ENCODE measurements around the gene TMEM63B.

Gene TMEM63B

DNA sequence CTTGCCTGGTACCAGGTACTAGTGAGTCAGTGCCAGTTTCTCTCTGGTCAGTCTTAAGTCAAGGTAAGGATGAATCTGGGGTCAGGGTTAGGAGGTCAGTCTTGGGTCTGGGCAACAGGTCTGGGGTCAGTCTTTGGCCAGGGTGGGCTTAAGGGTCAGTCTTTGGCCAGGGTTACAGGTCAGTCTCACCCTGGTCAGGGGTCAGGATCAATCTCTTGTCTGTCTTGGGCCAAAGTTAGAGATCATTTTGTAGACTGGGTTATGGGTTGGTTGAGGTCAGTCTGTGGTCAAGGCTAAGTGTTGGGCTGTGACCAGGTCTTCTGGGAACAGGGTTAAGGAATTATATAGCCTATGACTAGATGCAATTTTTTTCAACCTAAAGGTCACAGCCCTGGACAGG is 18.5 kb downstream of the TMEM63B start:
- no peak for DNase-seq

DNA sequence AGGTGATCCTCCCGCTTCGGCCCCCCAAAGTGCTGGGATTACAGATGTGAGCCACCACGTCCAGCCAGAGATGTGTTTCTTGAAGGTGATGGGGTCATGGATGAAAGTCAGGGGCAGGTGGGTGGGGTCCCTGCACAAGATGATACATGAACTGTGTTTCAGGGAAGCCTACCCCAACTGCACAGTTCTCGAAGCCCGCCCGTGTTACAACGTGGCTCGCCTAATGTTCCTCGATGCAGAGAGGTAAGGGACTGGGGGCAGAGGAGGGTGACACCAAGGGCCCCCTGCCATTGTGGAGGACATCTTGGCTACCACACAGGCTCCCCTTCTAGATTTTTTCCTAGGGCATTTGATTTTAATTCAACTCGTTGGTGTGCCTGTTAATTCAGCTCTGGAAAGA is 19.3 kb downstream of the TMEM63B start:
- no peak for DNase-seq

DNA sequence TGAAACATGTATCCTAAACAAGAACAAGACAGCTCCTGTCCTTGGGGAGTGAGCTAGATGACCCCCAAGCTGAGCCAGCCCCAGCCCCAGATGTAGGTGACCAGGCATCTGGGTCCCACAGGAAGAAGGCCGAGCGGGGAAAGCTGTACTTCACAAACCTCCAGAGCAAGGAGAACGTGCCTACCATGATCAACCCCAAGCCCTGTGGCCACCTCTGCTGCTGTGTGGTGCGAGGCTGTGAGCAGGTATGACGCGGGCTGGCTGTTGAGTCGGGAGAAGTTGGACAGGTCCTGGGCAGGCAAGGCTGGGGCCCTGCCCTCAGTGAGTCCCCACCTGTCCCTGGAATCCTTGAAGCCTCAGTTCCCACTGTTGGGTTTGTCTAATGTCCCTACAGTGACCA is 19.9 kb downstream of the TMEM63B start:
- DNase-seq = no peak

DNA sequence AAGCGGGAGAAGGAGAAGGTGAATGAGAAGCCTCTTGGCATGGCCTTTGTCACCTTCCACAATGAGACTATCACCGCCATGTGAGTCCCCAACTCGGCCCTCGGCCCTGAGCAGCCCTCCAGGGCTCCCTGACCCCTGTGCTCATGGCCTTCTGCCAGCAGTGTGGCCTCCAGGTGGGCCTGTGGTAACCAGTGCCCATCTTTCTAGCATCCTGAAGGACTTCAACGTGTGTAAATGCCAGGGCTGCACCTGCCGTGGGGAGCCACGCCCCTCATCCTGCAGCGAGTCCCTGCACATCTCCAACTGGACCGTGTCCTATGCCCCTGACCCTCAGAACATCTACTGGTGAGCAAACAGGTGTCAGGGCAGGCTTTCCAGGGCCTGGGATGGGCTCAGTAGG is 21.0 kb downstream of the TMEM63B start:
- DNase-seq = no peak

DNA sequence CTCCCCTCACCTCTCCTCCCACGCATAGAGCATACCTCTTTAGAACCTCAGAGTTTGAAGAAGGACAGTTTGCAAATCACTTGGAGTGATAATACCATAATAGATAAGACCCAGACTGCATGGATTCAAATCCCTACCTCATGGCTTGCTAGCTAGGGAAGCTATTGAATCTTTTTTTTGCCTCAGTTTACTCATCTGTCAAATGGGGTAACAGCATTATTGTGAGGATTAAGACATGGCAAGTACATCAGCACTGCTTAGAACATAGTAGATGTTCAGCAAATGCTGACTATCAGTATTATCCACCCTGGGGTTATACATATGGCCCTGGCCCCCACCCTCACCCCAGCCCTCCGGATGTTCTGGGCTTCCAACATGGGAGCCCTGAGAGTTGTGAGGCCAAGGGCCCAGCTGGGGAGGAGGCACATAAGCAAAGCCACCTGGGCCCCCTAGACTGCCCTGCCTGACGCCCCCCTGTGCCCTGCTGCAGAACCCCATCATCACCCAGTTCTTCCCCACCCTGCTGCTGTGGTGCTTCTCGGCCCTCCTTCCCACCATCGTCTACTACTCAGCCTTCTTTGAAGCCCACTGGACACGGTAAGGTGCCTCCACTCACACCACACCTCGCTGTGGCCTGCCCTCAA is 22.1 kb downstream of the TMEM63B start:
- DNase-seq = no peak

DNA sequence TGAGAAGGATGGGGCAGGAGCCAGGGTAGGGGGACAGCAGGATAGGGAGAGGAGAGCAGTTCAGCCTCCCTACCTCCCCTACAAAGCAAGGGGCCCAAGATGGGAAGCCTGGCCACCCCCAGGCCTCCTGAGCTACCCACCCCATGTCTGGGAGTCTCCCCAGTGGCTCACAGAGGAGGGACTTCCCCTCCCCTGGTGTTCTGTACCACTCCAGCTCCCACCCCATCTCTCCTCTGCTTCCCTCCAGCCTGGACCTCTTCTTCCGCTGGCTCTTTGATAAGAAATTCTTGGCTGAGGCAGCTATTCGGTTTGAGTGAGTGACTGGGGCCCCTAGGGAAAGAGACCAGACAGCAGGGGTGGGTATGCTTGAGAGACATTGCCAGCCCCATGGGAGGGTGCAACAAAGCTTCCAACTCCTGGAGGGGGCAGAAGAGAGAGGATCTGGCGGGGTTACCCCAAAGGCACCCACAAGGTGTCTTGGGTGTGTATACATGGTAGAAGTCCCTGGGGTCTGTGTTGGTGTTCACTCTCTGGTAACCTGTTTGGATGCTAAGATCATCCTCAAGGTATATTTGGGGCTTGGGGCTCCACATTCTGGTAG is 23.1 kb downstream of the TMEM63B start:
- no peak for DNase-seq

DNA sequence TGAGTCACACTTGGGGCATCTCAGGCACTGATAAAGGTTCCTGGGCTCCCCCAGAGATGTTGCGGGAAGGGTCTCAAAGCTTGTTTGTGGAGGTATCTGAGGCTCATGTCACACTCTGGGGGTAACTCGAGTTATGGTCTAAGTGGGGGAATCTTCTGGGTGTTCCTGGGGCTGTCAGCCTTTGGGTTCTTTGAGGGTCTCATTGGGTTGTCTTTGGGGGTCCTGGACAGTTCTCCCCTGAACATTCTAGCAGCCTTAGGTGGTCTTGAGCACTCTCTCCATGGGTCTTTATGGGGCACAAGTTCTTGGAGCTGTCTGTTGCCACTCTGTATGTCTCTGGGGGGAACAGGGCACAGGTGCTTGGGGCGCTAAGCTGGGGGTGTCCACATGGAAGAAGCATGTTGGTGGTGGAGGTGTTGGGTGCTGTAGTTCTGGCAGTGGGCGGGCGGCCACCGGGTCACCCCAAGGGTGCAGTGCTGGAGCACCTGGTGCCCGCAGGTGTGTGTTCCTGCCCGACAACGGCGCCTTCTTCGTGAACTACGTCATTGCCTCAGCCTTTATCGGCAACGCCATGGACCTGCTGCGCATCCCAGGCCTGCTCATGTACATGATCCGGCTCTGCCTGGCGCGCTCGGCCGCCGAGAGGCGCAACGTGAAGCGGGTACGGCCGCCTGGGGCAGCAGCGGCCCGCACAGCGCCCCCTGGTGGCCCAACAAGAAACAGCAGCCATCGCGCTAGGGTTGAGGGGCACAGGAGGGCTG is 24.2 kb downstream of the TMEM63B start:
- peak; percentile 30 for DNase-seq

DNA sequence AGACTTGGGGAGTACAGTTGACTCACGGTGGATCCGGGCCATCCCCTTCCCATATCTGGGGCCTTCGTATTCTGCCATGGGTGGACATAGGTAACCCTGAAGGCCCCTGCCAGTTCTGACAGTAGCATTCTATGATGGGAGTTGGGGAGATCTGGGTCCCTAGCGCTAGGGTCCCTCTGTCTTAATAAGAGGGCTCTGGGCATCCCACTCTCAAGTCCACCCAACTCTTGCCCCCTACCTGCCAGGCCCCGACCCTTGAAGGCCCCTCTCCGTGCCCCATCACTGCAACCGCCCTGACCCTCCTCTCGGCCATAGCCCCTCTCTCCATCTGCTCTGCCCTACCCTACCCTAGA is 24.7 kb downstream of the TMEM63B start:
- DNase-seq = no peak

DNA sequence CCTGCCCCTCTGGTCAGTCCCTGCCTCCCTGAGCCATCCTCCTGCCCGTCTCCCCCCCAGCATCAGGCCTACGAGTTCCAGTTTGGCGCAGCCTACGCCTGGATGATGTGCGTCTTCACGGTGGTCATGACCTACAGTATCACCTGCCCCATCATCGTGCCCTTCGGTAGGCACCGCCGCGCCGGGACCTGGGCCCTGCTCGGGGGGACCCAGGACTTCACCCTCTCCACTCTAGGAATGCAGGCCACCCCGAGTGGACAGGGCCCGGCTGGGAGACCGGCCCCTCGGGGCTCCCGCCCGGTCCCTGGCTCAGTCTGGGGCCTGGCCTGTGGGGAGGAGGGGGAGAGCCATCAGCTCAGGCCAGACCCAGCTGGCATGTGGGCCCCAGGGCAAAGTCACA is 25.2 kb downstream of the TMEM63B start:
- DNase-seq = no peak

DNA sequence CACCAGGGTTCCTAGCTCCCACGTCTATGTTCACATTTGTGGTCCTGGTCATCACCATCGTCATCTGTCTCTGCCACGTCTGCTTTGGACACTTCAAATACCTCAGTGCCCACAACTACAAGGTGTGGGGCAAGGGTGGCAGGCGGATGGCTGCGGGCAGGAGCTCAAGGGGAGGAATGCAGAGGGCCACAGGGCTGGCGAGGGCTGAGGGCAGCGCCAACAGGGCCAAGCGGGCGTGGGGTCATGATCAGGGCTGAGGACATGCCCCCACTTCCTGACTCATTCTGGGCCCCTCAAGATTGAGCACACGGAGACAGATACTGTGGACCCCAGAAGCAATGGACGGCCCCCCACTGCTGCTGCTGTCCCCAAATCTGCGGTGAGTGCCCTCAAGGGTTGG is 26.7 kb downstream of the TMEM63B start:
- no peak for DNase-seq

DNA sequence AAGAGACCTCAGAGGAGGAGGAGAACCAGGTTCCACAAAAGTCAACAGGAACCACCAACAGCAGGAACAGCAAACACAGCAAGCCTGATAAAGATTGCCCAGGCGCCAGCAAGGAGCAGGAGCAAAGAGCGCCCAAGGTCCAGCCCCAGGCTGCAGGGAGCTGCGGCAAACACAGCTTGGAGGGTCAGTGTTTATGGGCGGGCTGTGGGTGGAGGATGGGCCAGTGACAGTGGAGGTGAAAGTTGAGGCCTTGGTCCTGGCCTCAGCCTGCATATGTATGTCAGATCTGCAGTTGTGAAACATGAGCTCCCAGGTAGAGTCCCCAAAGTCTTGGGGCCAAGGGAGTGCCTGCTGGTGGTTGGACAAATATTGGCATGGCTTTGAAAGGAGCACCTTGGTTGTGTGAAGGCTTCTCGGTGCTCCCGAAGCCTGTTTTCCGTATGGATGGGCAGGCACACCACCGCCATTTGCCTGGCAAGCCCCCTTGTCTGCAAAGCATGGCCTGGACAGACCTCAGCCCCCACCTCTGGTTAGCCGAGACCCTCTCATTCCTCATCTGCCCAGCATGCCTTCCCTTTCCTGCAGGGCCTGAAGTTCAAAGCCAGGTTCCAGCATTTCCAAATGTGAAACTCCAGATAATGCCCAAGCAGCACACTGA is 29.3 kb downstream of the TMEM63B start:
- no peak for DNase-seq

DNA sequence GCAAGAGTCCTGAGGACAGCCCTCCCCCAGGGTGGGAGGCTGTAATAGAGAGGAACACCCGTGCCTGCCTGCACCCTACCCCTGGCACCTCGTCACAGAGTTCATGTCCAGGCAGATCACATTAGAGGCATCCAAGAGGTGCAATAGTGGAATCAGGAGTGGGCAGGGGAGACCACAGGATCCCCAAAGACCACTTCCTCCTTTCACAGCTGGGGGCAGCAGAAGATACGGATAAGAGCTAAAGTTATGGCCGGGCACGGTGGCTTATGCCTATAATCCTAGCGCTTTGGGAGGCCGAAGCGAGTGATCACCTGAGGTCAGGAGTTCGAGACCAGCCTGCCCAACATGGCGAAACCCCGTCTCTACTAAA is 29.8 kb downstream of the TMEM63B start:
- DNase-seq = no peak

DNA sequence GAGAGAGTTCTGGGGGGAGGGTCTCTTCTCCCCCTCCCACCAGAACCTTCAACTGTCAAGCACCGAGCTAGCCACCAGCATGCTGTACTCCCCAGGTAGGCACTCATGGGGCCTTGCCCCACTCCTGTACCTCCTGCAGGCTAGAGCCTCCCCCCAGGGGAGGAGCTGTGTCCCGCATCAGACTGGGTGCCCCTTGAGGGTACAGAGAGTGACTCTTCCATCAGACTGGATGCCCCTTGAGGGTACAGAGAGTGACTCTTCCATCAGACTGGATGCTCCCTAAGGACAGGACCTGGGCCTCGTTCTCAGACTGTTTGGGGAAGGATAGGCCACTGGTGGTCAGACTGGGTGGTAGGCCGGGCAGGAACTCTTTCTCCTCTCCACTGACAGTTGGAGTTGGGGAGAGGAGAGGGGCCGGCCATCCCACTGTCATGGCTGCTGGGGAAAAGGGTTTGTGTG is 31.4 kb downstream of the TMEM63B start, which contains the start of gene CAPN11:
CAPN11 (plus strand) TSS at position 51 of the 459 bp plus-strand sequence; CDS start at position 80, 29 bp downstream.
- DNase-seq = no peak

DNA sequence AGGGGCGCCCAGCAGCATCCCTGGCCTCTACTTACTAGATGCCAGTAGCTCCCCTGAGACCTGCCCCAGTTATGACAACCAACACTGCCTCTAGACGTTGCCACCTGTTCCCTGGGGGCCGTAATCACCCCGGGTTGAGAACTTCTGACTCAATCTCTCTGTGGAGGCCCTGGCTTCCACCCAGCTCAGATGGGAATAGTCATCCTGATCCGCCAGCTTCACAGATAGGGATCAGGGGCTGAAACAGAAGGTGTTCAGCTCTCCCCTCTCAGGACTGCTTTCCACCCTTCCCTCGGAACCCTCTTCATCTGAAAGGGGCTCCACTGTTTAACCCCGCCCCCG is 34.6 kb downstream of the TMEM63B start:
- DNase-seq = no peak

DNA sequence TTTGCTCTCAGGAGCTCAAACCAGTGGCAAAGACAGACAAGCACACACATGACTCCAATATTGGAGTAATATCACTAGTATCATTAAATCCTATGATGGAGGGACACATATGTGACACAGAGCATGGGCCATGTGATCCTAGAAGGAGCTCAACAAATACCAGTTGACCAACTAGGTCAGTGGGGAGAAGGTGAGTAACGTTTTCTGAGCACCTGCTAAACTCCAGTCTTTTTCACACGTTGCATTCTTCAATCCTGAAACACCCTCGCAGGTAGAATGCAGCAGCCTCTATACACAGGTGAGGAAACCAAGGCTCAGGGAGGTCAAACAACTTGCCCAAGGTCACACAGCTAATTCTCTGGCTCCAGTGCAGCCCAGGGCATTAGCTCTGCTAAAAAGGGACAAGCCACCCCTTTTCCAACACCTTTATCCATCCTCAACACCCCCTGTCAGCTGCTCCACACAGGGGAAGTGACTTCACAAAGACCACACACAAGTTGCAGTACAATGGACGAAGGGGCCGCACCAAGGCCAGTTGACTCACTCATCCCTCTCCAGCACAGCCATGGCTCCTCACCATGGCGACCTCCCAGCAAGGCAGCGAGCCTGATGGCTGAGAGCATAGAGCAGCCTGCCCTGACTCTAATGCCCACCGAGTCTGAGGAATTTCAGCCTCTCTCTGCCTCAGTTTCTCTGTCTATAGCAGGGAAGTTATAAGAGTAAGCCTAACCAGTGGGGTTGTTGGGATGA is 35.7 kb downstream of the TMEM63B start:
- DNase-seq = no peak

DNA sequence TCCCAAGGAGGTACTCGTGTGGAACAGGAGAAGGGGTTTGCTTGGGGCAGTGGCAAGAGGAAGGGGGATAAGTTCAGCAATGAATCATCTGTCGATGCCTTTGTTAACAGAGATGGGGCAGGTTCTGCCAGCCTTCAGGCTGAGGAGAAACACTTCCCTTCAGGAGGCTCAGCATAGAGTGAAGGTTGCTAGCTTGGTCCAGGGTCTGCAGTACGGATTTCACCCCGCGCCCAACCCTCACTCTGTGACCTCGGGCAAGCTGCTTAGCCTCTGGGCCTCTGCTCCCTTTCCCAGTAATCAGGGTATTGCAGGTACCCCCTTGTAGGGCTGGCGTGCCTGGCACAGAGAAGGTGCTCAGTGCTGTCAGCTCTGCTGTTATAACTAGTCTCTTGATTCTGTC is 38.8 kb downstream of the TMEM63B start:
- no peak for DNase-seq

DNA sequence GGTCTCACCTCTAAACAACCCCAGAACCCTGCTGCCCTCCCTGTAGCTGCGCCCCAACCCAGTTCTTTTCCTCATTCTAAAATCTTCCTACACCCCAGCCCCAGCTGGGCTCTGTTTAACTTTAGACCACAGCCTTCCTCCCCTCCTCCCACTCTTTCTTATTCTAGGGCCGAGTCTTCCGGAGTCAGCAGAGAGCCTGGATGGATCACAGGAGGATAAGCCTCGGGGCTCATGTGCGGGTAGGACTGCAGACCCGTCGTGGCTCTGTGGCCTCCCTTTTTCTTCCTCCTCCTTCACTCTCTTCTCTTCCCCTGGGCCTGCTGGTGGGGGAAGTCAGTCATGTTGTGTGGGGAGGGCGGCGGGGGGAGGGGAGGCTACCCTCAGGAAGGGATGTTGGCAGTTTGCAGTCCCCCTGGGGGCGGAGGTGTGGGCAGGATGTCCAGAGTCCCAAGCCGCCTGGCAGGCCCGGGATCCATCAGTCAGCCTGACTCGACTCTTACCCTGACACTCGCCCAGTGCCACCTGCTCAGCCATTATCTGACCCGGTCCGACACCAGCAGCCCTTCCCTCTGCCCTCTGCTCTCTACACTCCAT is 39.3 kb downstream of the TMEM63B start:
- DNase-seq = no peak

DNA sequence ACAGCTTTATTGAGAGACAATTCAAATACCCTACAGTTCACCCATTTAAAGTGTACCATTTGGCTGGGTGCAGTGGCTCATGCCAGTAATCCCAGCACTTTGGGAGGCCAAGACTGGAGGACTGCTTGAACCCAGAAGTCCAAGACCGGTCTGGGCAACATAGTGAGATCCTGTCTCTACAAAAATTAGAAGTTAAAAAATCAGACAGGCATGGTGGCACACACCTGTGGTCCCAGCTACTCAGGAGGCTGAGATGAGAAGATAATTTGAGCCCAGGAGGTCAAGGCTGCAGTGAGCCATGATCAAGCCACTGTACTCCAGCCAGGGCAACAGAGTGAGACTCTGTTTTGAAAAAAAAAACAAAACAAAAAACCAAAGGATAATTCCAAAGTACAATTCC is 40.2 kb downstream of the TMEM63B start:
- no peak for DNase-seq

DNA sequence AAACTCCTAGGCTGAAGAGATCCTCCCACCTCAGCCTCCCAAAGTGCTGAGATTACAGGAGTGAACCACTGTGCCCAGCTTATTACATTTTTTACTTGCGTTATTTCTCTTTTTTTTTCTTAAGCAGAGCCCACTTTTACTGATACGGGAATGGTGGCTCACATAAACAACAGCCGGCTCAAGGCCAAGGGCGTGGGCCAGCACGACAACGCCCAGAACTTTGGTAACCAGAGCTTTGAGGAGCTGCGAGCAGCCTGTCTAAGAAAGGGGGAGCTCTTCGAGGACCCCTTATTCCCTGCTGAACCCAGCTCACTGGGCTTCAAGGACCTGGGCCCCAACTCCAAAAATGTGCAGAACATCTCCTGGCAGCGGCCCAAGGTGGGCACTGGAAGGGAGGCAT is 41.8 kb downstream of the TMEM63B start:
- DNase-seq = no peak

DNA sequence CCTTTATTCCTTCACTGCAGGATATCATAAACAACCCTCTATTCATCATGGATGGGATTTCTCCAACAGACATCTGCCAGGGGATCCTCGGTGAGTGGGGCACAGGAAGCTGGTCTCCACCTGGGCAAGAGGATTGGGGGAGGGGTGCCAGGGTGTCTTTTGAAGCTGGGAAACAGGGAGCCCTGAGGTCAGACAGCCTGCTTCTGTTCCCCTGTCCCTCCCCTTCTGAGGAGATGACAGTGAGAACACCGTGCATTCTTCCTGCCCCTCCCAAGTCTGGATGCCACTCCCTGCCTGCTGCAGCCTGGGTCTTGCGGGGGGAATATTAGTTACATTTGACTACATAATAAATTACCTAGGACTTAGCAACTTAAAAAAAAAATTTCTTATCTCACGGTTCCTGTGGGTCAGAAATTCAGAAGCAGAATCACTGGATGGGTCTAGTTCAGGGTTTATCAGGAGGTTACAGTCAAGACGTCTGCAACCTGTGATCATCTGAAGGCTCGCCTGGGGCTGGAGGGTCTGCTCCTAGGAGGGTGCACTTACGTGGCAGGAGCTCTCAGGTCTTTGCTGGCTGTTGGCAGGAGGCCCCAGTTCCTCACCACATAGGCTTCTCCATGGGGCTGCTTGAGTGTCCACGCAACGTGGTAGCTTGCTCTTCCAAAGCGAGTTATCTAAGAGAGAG is 42.7 kb downstream of the TMEM63B start:
- DNase-seq = no peak

DNA sequence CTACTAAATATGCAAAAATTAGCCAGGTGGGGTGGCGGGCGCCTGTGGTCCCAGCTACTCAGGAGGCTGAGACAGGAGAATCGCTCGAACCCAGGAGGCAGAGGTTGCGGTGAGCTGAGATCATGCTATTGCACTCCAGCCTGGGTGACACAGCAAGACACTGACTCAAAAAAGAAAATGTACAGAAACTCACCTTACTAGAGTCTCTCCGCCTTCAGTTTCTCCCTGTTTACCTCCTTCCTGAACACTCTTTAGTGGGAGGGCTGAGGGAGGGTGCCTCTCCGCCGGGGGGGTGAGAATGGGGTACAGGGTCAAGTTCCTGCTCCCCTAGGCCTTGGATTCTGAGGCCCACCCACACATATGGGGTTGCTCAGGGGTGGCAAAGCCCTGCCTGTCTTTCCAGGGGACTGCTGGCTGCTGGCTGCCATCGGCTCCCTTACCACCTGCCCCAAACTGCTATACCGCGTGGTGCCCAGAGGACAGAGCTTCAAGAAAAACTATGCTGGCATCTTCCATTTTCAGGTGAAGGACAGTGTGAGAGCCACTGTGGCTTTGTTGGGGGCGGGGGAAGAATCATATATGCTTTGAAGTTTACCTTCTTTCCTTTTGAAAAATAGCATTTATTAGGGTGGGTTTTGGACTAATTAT is 44.7 kb downstream of the TMEM63B start:
- no peak for DNase-seq

All from NCI-H1694 (cell line).